ENCODE data around the gene NKX6-2. TPM values are rescaled to one million over a fixed set of nuclear protein-coding genes. Genes with fewer than 3 reads are reported as not detected.

The NKX6-2 gene
- total and polyA plus RNA-seq, 2 experiments from 2014 or later, result 0.24 to 9.3 TPM

DNA sequence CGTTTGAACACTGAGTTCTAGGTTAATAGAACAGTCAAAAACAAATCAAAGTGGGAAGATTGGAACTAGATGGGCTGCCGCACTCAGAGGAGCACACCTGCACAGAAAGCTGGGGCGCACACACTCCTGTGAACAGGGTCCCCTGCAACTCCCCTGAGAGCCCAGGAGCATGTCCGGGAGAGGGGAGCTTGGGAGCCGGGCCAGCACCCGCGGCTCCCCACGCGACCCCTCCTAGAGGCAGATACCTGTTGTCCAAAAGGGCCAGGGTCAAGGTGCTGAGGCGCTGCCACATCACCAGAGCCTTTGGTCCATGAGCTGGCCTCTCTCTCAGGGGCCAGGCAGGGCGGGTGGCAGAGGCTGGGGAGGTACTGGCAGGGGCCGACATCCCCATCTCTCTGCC lies 5.6 kb downstream of the NKX6-2 start (continued):
- TF ChIP-seq, protein P1, sequence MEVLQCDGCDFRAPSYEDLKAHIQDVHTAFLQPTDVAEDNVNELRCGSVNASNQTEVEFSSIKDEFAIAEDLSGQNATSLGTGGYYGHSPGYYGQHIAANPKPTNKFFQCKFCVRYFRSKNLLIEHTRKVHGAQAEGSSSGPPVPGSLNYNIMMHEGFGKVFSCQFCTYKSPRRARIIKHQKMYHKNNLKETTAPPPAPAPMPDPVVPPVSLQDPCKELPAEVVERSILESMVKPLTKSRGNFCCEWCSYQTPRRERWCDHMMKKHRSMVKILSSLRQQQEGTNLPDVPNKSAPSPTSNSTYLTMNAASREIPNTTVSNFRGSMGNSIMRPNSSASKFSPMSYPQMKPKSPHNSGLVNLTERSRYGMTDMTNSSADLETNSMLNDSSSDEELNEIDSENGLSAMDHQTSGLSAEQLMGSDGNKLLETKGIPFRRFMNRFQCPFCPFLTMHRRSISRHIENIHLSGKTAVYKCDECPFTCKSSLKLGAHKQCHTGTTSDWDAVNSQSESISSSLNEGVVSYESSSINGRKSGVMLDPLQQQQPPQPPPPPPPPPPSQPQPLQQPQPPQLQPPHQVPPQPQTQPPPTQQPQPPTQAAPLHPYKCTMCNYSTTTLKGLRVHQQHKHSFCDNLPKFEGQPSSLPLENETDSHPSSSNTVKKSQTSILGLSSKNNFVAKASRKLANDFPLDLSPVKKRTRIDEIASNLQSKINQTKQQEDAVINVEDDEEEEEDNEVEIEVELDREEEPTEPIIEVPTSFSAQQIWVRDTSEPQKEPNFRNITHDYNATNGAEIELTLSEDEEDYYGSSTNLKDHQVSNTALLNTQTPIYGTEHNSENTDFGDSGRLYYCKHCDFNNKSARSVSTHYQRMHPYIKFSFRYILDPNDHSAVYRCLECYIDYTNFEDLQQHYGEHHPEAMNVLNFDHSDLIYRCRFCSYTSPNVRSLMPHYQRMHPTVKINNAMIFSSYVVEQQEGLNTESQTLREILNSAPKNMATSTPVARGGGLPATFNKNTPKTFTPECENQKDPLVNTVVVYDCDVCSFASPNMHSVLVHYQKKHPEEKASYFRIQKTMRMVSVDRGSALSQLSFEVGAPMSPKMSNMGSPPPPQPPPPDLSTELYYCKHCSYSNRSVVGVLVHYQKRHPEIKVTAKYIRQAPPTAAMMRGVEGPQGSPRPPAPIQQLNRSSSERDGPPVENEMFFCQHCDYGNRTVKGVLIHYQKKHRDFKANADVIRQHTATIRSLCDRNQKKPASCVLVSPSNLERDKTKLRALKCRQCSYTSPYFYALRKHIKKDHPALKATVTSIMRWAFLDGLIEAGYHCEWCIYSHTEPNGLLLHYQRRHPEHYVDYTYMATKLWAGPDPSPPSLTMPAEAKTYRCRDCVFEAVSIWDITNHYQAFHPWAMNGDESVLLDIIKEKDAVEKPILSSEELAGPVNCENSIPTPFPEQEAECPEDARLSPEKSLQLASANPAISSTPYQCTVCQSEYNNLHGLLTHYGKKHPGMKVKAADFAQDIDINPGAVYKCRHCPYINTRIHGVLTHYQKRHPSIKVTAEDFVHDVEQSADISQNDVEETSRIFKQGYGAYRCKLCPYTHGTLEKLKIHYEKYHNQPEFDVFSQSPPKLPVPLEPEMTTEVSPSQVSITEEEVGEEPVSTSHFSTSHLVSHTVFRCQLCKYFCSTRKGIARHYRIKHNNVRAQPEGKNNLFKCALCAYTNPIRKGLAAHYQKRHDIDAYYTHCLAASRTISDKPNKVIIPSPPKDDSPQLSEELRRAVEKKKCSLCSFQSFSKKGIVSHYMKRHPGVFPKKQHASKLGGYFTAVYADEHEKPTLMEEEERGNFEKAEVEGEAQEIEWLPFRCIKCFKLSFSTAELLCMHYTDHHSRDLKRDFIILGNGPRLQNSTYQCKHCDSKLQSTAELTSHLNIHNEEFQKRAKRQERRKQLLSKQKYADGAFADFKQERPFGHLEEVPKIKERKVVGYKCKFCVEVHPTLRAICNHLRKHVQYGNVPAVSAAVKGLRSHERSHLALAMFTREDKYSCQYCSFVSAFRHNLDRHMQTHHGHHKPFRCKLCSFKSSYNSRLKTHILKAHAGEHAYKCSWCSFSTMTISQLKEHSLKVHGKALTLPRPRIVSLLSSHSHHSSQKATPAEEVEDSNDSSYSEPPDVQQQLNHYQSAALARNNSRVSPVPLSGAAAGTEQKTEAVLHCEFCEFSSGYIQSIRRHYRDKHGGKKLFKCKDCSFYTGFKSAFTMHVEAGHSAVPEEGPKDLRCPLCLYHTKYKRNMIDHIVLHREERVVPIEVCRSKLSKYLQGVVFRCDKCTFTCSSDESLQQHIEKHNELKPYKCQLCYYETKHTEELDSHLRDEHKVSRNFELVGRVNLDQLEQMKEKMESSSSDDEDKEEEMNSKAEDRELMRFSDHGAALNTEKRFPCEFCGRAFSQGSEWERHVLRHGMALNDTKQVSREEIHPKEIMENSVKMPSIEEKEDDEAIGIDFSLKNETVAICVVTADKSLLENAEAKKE (CRISPR knock-in tag; IDR thresholded peaks at IDR 0.05), result no peak
- no peak for TF ChIP-seq ZNF331 (CRISPR knock-in tag; IDR thresholded peaks at IDR 0.05; ENCODE audit: low read depth)

DNA sequence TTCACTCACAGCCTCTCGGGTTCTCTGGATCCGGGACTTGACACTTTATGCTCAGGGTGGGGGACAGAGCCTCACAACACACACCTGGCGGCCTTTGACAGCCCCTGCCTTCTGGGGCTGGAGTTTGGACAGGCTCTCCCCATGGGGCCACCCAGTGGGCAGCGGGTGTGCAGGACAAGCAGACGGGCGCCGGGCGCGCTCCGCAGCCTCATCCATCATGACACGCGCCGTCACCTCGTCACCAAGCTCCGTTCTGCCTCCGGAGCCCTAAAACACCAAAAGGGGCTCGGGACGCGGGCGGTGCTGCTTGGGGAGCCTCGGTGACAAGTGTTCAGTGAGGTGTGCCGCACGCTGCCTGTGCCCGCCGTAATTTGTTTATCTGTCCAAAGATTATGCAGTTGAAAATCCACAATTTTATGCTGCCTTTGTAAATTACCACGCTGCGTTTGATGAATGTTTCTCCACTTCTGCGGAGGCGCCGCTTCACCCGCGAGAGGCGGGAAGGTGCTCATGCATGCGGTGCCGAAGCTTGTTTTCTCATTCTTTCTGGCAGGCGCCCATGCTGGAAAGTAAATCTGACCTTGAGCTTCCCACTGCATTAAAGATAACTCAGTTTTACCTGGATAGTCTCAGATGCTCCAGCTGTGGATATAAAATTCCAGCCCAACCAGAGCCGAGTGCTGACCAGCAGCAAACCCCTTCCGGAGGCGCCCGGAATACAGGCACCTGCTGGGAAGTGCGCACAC lies 6.2 kb downstream of the NKX6-2 start:
- Histone ChIP-seq H3K4me1 (ENCODE audit: insufficient read depth) (peaks cover 7% of the 10 kb centered on the region), H4K20me1 (replicated peaks; ENCODE audit: insufficient read depth) (peaks cover 12% of the 10 kb centered on the region)
- ATAC-seq, result no peak
- TF ChIP-seq STAT1 (IDR thresholded peaks at IDR 0.05; ENCODE audit: unreplicated experiment), result no peak
- TF ChIP-seq, protein P2, sequence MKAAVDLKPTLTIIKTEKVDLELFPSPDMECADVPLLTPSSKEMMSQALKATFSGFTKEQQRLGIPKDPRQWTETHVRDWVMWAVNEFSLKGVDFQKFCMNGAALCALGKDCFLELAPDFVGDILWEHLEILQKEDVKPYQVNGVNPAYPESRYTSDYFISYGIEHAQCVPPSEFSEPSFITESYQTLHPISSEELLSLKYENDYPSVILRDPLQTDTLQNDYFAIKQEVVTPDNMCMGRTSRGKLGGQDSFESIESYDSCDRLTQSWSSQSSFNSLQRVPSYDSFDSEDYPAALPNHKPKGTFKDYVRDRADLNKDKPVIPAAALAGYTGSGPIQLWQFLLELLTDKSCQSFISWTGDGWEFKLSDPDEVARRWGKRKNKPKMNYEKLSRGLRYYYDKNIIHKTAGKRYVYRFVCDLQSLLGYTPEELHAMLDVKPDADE (IDR thresholded peaks at IDR 0.05), result no peak
- TF ChIP-seq, protein P3, sequence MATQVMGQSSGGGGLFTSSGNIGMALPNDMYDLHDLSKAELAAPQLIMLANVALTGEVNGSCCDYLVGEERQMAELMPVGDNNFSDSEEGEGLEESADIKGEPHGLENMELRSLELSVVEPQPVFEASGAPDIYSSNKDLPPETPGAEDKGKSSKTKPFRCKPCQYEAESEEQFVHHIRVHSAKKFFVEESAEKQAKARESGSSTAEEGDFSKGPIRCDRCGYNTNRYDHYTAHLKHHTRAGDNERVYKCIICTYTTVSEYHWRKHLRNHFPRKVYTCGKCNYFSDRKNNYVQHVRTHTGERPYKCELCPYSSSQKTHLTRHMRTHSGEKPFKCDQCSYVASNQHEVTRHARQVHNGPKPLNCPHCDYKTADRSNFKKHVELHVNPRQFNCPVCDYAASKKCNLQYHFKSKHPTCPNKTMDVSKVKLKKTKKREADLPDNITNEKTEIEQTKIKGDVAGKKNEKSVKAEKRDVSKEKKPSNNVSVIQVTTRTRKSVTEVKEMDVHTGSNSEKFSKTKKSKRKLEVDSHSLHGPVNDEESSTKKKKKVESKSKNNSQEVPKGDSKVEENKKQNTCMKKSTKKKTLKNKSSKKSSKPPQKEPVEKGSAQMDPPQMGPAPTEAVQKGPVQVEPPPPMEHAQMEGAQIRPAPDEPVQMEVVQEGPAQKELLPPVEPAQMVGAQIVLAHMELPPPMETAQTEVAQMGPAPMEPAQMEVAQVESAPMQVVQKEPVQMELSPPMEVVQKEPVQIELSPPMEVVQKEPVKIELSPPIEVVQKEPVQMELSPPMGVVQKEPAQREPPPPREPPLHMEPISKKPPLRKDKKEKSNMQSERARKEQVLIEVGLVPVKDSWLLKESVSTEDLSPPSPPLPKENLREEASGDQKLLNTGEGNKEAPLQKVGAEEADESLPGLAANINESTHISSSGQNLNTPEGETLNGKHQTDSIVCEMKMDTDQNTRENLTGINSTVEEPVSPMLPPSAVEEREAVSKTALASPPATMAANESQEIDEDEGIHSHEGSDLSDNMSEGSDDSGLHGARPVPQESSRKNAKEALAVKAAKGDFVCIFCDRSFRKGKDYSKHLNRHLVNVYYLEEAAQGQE (IDR thresholded peaks at IDR 0.05; ENCODE audit: unreplicated experiment), result no peak

More for the DNA sequence above, 6.2 kb downstream of the NKX6-2 start:
- Histone ChIP-seq H3K4me3 (no peak overlapping the region), H3K36me3 (ENCODE audit: insufficient read depth) (no peaks in the 10 kb centered on the region), H2AFZ (no peak overlapping the region), H3K4me2 (no peak overlapping the region), H3F3A (replicated peaks; ENCODE audit: low read depth) (no peaks in the 10 kb centered on the region), H3K9me2 (ENCODE audit: insufficient read depth) (no peaks in the 10 kb centered on the region), H3K79me2 (replicated peaks; ENCODE audit: insufficient read depth) (no peaks in the 10 kb centered on the region), H3K27ac (ENCODE audit: low read depth) (no peak overlapping the region), H3K27me3 (ENCODE audit: insufficient read depth) (peaks cover 34% of the 10 kb centered on the region)
- H3K9me3 Mint-ChIP-seq, result no peaks in the 10 kb centered on the region
- peaks cover 3% of the 10 kb centered on the region; the same call in 2 of the 3 replicates for H3K36me3 Mint-ChIP-seq (ENCODE audit: low read depth)
- DNase-seq (ENCODE audit: low spot score), result no peak
- H3K4me3 Mint-ChIP-seq, result no peak overlapping the region
- H3K4me1 Mint-ChIP-seq, result peaks cover 19% of the 10 kb centered on the region
- H3K27me3 Mint-ChIP-seq (ENCODE audit: insufficient read depth, low read depth, poor library complexity), result peaks cover 43% of the 10 kb centered on the region
- H3K27ac Mint-ChIP-seq, result no peak overlapping the region
